Cortex of kidney (tissue), 1 donor: Measurements from ENCODE around the gene IQSEC1.
"Not testable (repeated sequence)": the region's sequence is repeated elsewhere in the genome, so short reads cannot be mapped to it uniquely, and the experiment has no call there.

ENCODE experiments used
- DNase-seq: peaks from one replicate; lab custom pipeline; 2025; lab: John Stamatoyannopoulos, UW

The IQSEC1 gene

GRCh38 chr3:12892840-12893189, 180.4 kb downstream of the IQSEC1 start:
- no peak for DNase-seq

DNA sequence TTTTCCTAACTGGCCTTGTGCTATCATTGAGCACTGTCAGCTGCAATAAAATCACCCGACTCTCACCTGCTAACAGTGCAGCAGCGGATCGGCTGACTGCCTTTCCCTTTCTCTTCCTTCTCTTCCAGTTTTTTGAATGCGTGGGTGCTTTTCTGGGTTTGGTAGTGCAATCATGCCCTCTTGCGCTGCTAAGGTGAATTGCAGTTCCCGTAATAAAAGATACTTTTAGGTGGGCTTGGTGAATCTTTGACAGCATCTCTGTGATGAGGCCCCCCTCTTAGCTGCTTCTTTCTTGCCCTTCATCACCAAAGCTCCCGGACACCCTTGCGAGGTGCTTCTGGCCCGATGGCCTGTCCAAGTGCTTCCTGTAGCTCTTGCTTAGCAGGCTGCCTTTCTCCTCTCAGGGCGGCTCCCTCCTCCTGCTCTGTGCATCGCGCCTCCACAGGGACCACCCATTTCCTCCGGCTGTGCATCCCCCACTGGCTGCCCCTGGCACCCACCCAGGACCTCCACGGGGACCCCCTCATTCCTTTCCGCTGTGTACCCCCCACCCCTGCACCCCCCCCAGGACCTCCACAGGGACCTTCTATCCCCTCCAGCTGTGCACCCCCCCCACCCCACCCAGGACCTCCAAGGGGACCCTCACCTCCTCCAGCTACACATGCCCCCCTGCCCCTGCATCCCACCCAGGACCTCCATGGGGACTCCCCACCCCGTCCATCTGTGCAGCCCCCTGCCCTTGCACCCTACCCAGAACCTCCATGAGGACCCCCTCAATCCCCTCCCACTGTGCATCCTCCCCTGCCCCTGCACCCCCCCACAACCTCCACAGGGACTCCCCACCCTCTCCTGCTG, 181.0 kb downstream of the IQSEC1 start:
- no peak for DNase-seq

DNA sequence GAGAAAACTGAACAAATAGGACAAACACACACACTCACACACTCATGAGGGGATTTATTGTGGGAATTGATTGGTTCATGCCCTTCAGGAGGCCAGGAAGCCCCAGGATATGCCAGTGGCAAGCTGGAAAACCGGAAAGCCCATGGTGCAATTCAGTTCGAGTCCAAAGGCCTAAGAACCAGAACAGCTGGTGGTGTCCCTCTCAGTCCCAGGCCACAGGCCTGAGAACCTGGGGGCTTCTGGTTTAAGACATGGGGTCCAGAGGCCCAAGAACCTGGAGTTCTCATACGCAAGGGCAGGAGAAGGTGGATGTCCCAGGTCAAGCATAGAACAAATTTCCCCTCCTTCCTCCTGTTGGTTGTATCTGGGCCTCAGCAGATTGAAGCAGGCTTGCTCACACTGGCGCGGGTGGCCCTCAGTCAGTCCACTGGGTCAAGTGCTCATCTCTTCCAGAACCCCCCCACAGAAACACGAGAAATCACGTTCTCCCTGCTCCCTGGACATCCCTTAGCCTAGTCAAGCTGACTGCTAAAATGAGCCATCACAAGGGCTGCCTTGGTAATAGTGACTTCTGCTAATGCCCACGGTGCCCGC, 181.7 kb downstream of the IQSEC1 start:
- no peak for DNase-seq

GRCh38 chr3:12890610-12891390, 182.4 kb downstream of the IQSEC1 start:
- DNase-seq = no peak

DNA sequence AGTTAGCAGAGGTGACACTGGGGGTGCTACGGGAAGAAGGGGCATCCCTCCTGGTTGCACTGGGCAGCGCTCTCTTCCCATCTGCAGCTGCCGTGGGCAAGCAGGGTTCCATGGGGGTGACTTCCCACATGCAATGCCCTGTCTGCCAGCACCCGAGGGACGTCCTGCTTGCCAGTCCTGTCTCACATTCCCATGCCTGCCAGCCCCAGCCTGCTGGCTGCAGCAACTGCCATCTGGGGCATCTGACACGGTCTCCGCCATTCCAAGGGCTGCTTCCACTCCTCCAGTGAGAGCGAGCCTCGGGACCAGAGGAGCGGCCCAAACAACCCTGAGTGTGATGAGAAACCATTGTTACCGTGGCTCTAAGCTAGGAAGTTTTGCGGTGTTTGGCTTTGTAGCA, 186.5 kb downstream of the IQSEC1 start:
- DNase-seq = no peak

GRCh38 chr3:12886106-12886679, 187.0 kb downstream of the IQSEC1 start:
- no peak for DNase-seq

DNA sequence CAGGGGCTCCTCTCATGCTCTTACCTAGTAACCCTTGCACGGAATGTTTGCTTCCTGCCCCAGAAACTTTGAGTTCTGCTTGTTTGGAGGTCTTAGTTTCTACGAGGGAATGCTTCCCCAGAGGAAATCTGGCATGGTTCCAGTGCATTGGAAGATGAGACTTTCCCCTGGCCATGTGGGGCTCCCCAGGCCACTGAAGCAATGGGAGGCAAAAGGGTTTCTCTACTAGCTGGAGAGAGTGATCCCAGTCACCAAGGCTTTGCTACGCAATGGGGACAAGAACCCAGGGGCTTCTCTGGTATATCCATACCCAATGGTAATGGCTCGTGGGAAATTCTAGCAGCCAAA, 187.7 kb downstream of the IQSEC1 start:
- no peak for DNase-seq

GRCh38 chr3:12884790-12885582, 188.2 kb downstream of the IQSEC1 start:
- no peak for DNase-seq

DNA sequence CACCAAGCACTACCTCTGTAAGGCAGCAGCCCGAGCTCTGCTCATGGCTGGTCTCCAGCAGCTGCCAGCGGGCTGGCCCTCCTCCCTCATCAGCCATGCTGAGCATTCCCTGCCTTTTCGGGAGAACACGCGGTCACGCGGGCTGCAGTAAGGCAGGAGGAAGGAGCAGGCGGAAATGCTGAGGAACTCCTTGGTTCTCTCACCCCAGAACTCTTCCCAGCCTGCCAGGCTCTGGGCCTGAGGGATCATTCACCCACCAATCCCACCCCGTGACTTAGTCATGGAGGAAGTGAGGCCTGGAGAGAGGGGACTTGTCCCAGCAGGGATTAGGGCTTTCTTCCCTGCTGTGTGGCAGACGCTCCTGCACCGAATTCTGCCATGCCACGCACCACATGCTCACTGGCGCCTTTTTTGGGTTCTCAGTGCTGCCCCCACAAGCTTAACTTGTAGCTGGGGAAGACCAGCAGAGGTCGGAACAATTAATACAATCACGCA, 189.0 kb downstream of the IQSEC1 start:
- DNase-seq = no peak

GRCh38 chr3:12882336-12883310, 190.6 kb downstream of the IQSEC1 start:
- no peak for DNase-seq

DNA sequence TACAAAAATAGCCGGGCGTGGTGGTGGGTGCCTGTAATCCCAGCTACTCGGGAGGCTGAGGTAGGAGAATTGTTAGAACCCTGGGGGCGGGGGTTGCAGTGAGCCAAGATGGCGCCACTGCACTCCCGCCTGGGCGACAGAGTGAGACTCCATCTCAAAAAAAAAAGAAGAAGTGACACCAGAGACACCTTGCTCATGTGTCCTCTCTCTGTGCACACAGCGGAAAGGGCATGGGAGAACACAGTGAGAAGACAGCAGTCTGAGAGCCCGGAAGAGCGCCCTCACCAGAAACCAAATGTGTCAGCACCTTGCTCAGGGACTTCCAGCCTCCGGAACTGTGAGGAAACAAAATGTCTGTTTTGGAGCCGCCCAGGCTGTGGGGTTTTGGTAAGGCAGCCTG, 191.4 kb downstream of the IQSEC1 start:
- DNase-seq = not testable (repeated sequence)

DNA sequence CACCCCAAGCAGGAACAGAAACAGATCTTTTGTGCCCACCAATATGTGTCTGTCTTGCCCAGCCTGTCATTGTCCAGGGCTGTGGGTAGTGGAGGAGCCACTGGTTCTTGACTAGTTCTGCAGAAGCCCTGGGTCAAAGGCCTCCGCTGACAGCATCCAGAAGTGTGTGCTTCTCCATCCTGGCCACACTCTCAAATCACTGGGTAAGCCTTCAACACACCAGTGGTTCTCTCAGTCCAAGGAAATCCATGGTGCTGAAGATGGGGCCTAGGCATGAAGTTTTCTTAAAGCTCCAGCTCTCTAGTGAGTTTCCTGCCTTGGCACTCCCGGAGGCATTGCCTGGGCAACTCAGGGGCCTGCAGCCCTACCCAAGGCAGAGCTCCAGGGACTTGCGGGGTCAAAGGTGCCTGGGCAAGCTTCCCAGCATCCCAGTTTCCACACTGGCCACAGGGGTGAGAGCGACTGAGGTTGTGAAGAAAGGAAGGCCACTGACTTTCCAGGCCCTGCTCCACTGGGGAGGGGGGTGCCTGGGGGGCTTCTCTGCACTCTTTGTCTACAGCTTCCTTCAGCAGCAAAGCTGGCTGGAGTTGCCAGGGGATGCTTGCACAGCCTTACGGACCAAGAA, 193.9 kb downstream of the IQSEC1 start:
- no peak for DNase-seq

- not testable (repeated sequence) for DNase-seq
Measured at GRCh38 chr3:12878758-12879157, 194.5 kb downstream of the IQSEC1 start.

- DNase-seq = no peak
Measured at GRCh38 chr3:12878141-12878574, 195.1 kb downstream of the IQSEC1 start.

- no peak for DNase-seq
Measured at GRCh38 chr3:12877040-12877439, 196.2 kb downstream of the IQSEC1 start.

DNA sequence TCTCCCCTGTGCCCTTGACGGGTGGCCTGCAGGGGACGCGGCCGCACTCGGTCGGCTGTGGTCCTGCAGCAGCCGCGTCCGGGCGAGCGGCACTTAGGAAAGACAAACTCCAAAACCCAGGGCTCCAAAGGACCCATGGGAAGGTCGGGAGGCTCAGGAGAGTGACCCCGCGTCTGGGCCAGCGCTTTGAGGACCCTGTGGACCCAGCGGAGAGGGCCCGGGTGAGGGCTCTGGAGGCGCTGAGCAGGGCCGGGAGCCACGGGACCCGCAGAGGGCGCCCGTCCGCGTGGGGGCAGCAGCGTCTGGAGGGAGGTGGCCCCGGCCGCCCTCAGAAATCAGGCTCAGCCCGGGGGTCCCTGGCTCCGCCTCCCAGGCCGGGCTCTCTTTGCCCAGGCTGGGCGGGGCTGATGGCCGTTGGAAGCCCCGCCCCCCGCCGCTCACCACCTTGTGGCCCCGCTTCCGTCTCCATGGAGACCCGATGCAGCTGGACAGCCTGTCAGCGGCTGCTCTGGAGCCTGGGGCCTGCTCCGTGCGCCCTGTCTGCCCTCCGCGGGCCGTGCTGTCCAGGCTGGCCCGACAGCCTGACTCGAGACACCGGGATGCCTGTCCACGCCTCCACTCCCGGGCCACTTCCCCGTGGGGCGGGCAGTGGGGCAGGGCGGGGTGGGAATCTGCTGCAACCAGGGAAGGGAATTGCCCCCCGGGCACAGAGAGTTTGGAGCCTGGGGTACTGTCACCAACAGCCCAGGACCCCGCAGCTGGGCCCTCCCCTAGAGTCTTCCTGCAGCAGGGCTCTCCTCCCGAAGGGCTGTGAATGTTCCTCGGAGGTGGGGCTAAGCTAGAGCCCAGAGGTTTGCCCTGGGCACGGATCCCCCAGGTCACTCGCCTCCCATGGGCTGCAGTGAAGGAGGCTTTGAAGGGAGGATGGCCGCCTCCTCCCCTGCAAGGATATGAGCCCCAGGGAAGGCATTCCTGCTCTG, 197.1 kb downstream of the IQSEC1 start:
- no peak for DNase-seq

GRCh38 chr3:12871404-12871983, 201.7 kb downstream of the IQSEC1 start:
- no peak for DNase-seq

DNA sequence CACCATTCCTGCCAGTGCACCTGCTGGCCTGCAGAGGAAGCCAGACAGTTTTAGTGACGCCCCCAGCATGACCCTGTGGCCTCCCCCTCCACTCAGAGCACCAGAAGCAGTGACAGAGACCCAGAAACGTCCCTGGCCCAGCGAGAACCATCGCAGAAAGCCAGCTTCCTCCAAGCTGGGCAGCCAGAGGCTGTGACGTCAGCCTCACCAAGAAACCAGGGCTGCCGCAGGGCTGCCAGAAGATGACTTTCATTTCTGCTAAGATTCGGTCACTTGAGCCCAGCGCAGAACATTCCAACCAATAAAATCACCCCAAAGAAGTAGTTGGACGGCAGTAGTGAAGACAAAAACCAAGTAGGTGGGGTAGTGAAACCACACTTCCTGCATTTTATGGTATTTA, 202.3 kb downstream of the IQSEC1 start:
- DNase-seq = no peak
